ENCODE data around the gene SMCR8.
"Not testable (repeated sequence)": the region's sequence is repeated elsewhere in the genome, so short reads cannot be mapped to it uniquely, and the experiment has no call there.

Gene SMCR8

GRCh38 chr17:18361837-18362697, 47.0 kb downstream of the SMCR8 start:
- DNase-seq = no peak

GRCh38 chr17:18362698-18363100, 47.6 kb downstream of the SMCR8 start:
- no peak for DNase-seq

- peak; percentile 87 for DNase-seq
Observed at GRCh38 chr17:18363101-18364049, 48.3 kb downstream of the SMCR8 start, which contains the start of gene SHMT1. TSS of gene SHMT1 (minus strand) at chr17:18363550. CDS start at chr17:18355981, 7,569 bp downstream.

GRCh38 chr17:18364166-18364565, 49.1 kb downstream of the SMCR8 start:
- no peak for DNase-seq

- DNase-seq = no peak
Observed at GRCh38 chr17:18368946-18369345, 53.9 kb downstream of the SMCR8 start.

GRCh38 chr17:18370761-18371160, 55.7 kb downstream of the SMCR8 start:
- no peak for DNase-seq

- no peak for DNase-seq
Observed at GRCh38 chr17:18371455-18371854, 56.4 kb downstream of the SMCR8 start.

GRCh38 chr17:18373181-18373580, 58.1 kb downstream of the SMCR8 start:
- DNase-seq = not testable (repeated sequence)

- no peak for DNase-seq
Observed at GRCh38 chr17:18374216-18374615, 59.1 kb downstream of the SMCR8 start.
